ENCODE data around the gene TTLL8. TPM values are rescaled to one million over a fixed set of nuclear protein-coding genes. Genes with fewer than 3 reads are reported as not detected.

The TTLL8 gene
- polyA plus RNA-seq, 1 of the 3 experiments (the other 2 are of a cell fraction): not detected

DNA sequence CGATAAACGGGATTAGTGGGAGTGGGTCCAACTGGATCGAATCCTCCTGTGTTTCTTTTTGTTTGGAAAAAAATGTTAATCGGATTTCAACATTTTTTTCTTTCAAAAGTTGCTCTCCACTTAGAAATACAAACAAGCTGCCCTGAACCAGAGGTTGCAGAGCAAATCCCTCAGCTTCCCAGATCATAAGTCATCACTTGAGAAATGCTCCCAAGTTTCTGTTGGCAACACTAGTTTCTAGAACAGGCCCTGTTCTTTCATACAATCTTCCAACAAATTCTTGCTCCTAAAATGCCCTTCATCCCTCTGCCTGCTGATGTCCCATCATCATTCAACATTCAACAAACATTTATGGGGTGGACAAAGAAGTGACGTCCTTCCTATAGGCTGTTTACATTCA is 28.4 kb upstream of the TTLL8 start:
- POLR2A ChIA-PET: no interaction called here
- no peak for DNase-seq
- H3K27me3 ChIP-seq (ENCODE audit: insufficient read depth): no peaks in the 10 kb centered on the region
- H3K79me2 ChIP-seq (ENCODE audit: insufficient read depth): no peaks in the 10 kb centered on the region
- peaks cover 0 to 23% of the 10 kb centered on the region in 2 experiments; a peak in 1 of 4 replicates for H3K4me1 ChIP-seq (ENCODE audit: control insufficient read depth in 1 of 2, insufficient read depth in 2 of 2, low read depth in 1 of 2, low read length in 1 of 2)
- no peaks in the 10 kb centered on the region; the same call in 1 of the 2 replicates for H3K9me3 ChIP-seq
- no peaks in the 10 kb centered on the region for H3K36me3 ChIP-seq (replicated peaks in 1 of 2; ENCODE audit: control insufficient read depth in 1 of 2, insufficient read depth in 2 of 2, low read length in 1 of 2)
- H3K4me2 ChIP-seq: no peak overlapping the region
- CTCF ChIA-PET: interaction anchor here (0.9 to 1.5 kb wide), 2 partner anchors 20 to 156 kb away, joined by 3 to 5 read pairs; no protein-coding TSS in a partner anchor
- no peaks in the 10 kb centered on the region for H3F3A ChIP-seq (replicated peaks; ENCODE audit: insufficient read depth)
- H3K4me3 ChIP-seq (ENCODE audit: low read depth in 2 of 2, low read length in 1 of 2): no peak overlapping the region
- no peak overlapping the region for H2AFZ ChIP-seq (ENCODE audit: low read depth)
- H3K27ac ChIP-seq (ENCODE audit: low read depth in 2 of 2, low read length in 1 of 2): no peak overlapping the region
- 45% methylated on average over 5 of the region's 5 CpGs for WGBS (ENCODE audit: low lambda C conversion rate)
- H3K9ac ChIP-seq: no peak overlapping the region
- no peak for TF ChIP-seq NRF1 (IDR thresholded peaks at IDR 0.05; ENCODE audit: low read depth, low read length)
- TF ChIP-seq MEF2A (IDR thresholded peaks at IDR 0.05; ENCODE audit: borderline replicate concordance, low read depth): no peak
- no peak for TF ChIP-seq RAD21 (IDR thresholded peaks at IDR 0.05; ENCODE audit: low read length)
- H3K9me2 ChIP-seq: no peaks in the 10 kb centered on the region
- no peaks in the 10 kb centered on the region for H4K20me1 ChIP-seq (ENCODE audit: insufficient read depth)

DNA sequence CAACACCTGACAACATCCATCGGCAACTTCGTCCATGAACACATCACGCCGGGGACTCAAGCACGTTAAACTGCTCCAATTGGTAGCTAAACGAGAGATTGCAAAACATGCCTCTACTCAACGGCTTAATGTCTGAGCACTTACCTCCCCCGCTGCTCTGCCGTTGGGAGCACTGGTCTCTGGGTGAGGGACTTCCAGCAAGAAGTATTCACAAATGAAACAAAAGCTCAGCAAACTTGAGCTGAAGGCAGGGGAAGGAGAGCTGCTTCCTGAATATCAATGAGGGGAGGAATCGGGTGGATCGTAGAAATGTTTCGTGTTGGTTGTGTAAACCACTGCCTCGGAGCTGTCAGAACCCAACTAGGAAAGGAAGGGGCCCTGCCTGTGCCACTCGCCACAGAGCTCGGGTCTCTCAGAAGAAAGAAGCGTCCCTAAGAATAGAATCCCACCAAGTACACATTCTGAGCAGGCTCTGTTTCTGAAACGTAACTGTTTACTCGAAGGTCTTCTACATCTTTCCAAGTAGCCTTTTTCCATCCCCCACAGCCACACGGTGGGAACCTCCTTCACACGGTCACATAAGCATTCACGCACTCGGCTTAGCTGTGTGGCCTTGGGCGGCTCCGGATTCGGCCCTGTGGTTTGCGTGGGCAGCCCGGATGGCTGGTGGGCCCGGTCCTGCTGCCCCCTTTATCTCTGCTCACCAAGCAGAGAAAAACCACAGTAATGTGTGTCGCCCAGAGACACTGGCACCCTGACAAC is 27.3 kb upstream of the TTLL8 start, which contains the start of gene MLC1:
Gene MLC1 (minus strand): TSS at position 216 of the 762 bp plus-strand sequence. CDS start 524 bp downstream, outside the sequence.
- ChIA-PET POLR2A (no interaction called here), CTCF (interaction anchor here (1.5 to 1.8 kb wide), 2 partner anchors 8 to 155 kb away, joined by 4 to 5 read pairs; no protein-coding TSS in a partner anchor)
- H3K4me3 ChIP-seq (ENCODE audit: low read depth in 2 of 2, low read length in 1 of 2): no peak within 1 kb of the TSS
- no peaks in the 10 kb centered on the region for H4K20me1 ChIP-seq (ENCODE audit: insufficient read depth)
- H3K36me3 ChIP-seq (replicated peaks in 1 of 2; ENCODE audit: control insufficient read depth in 1 of 2, insufficient read depth in 2 of 2, low read length in 1 of 2): no peaks in the 10 kb centered on the region
- H3K4me2 ChIP-seq: no peak within 1 kb of the TSS
- no peak for DNase-seq
- H3K79me2 ChIP-seq (ENCODE audit: insufficient read depth): no peaks in the 10 kb centered on the region
- H3K9me2 ChIP-seq: no peaks in the 10 kb centered on the region
- H3F3A ChIP-seq (replicated peaks; ENCODE audit: insufficient read depth): no peaks in the 10 kb centered on the region
- 79% methylated on average over 28 of the region's 29 CpGs for WGBS (ENCODE audit: low lambda C conversion rate)
- peaks cover 0 to 16% of the 10 kb centered on the region in 2 experiments; a peak in 1 of 4 replicates for H3K4me1 ChIP-seq (ENCODE audit: control insufficient read depth in 1 of 2, insufficient read depth in 2 of 2, low read depth in 1 of 2, low read length in 1 of 2)
- no peak within 1 kb of the TSS for H3K27ac ChIP-seq (ENCODE audit: low read depth in 2 of 2, low read length in 1 of 2)
- no peak within 1 kb of the TSS for H3K9ac ChIP-seq
- H3K27me3 ChIP-seq (ENCODE audit: insufficient read depth): no peaks in the 10 kb centered on the region; the same call in 1 of the 2 replicates
- no peak for TF ChIP-seq NFIC (IDR thresholded peaks at IDR 0.05; ENCODE audit: borderline replicate concordance)
- TF ChIP-seq FOXM1 (IDR thresholded peaks at IDR 0.05; ENCODE audit: low read depth): no peak
- H2AFZ ChIP-seq (ENCODE audit: low read depth): no peak within 1 kb of the TSS
- no peaks in the 10 kb centered on the region; the same call in 1 of the 2 replicates for H3K9me3 ChIP-seq

- ChIA-PET CTCF (interaction anchor here (1.8 kb wide), 1 partner anchor 9 kb away, joined by 4 read pairs; no protein-coding TSS in a partner anchor), POLR2A (no interaction called here)
- no peaks in the 10 kb centered on the region; the same call in 1 of the 2 replicates for H3K27me3 ChIP-seq (ENCODE audit: insufficient read depth)
- H3K9me3 ChIP-seq: no peaks in the 10 kb centered on the region; the same call in 1 of the 2 replicates
- no peak overlapping the region for H3K9ac ChIP-seq
- H3K4me2 ChIP-seq: no peak overlapping the region
- 55% methylated on average over 5 of the region's 16 CpGs for WGBS (ENCODE audit: low lambda C conversion rate)
- no peaks in the 10 kb centered on the region for H3K9me2 ChIP-seq
- no peaks in the 10 kb centered on the region for H3F3A ChIP-seq (replicated peaks; ENCODE audit: insufficient read depth)
- no peak for DNase-seq
- no peaks in the 10 kb centered on the region for H4K20me1 ChIP-seq (ENCODE audit: insufficient read depth)
- no peak overlapping the region for H3K27ac ChIP-seq (ENCODE audit: low read depth in 2 of 2, low read length in 1 of 2)
- no peaks in the 10 kb centered on the region for H3K36me3 ChIP-seq (replicated peaks in 1 of 2; ENCODE audit: control insufficient read depth in 1 of 2, insufficient read depth in 2 of 2, low read length in 1 of 2)
- H3K4me3 ChIP-seq (ENCODE audit: low read depth in 2 of 2, low read length in 1 of 2): no peak overlapping the region
- H3K79me2 ChIP-seq (ENCODE audit: insufficient read depth): no peaks in the 10 kb centered on the region
- no peak overlapping the region for H2AFZ ChIP-seq (ENCODE audit: low read depth)
- H3K4me1 ChIP-seq (ENCODE audit: control insufficient read depth in 1 of 2, insufficient read depth in 2 of 2, low read depth in 1 of 2, low read length in 1 of 2): peaks cover 0 to 16% of the 10 kb centered on the region in 2 experiments; a peak in 1 of 4 replicates
- TF ChIP-seq MEF2A (IDR thresholded peaks at IDR 0.05; ENCODE audit: borderline replicate concordance, low read depth): no peak
- TF ChIP-seq REST (IDR thresholded peaks at IDR 0.05; ENCODE audit: low read depth, low read length): no peak
- no peak for TF ChIP-seq TCF12 (IDR thresholded peaks at IDR 0.05)
- TF ChIP-seq RCOR1 (IDR thresholded peaks at IDR 0.05; ENCODE audit: low read length): no peak
- TF ChIP-seq SMC3 (IDR thresholded peaks at IDR 0.05; ENCODE audit: low read depth, low read length): no peak
- TF ChIP-seq POLR2AphosphoS5 (IDR thresholded peaks at IDR 0.05; ENCODE audit: low read depth, low read length): no peak
- TF ChIP-seq, protein P1, sequence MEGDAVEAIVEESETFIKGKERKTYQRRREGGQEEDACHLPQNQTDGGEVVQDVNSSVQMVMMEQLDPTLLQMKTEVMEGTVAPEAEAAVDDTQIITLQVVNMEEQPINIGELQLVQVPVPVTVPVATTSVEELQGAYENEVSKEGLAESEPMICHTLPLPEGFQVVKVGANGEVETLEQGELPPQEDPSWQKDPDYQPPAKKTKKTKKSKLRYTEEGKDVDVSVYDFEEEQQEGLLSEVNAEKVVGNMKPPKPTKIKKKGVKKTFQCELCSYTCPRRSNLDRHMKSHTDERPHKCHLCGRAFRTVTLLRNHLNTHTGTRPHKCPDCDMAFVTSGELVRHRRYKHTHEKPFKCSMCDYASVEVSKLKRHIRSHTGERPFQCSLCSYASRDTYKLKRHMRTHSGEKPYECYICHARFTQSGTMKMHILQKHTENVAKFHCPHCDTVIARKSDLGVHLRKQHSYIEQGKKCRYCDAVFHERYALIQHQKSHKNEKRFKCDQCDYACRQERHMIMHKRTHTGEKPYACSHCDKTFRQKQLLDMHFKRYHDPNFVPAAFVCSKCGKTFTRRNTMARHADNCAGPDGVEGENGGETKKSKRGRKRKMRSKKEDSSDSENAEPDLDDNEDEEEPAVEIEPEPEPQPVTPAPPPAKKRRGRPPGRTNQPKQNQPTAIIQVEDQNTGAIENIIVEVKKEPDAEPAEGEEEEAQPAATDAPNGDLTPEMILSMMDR (IDR thresholded peaks at IDR 0.05): no peak
- TF ChIP-seq MXI1 (IDR thresholded peaks at IDR 0.05; ENCODE audit: low read depth, low read length): no peak
- TF ChIP-seq MAX (IDR thresholded peaks at IDR 0.05; ENCODE audit: low read depth): no peak
- TF ChIP-seq, protein P2, sequence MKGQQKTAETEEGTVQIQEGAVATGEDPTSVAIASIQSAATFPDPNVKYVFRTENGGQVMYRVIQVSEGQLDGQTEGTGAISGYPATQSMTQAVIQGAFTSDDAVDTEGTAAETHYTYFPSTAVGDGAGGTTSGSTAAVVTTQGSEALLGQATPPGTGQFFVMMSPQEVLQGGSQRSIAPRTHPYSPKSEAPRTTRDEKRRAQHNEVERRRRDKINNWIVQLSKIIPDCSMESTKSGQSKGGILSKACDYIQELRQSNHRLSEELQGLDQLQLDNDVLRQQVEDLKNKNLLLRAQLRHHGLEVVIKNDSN (IDR thresholded peaks at IDR 0.05; ENCODE audit: borderline replicate concordance, low read depth): no peak
These were observed 26.5 kb upstream of the TTLL8 start for GRCh38 chr22:50084614-50085021.
